Muscle of arm (tissue), 12 donors: ENCODE measurements around the gene IMPDH2. TPM values are rescaled to one million over a fixed set of nuclear protein-coding genes. Genes with fewer than 3 reads are reported as not detected.
"Not testable (repeated sequence)": the region's sequence is repeated elsewhere in the genome, so short reads cannot be mapped to it uniquely, and the experiment has no call there.

Experiments used
- DNase-seq: peaks from one replicate; pipeline ENCODE4 v3.0.0-alpha.2; 2013
- polyA plus RNA-seq, 12 donors: library from polyadenylated mRNA; unstranded; fragments of 120-200 nt; gene quantifications; one replicate each; pipeline ENCODE4 v1.2.1, GENCODE V29; 2013; ENCODE audit not compliant: insufficient read length in 12 of 12

IMPDH2 gene
- polyA plus RNA-seq, 12 donors = 195 to 254 (median 226) TPM; not detected in 1

- no peak for DNase-seq
Observed at GRCh38 chr3:49024449-49024848, 4.7 kb downstream of the IMPDH2 start.

GRCh38 chr3:49023775-49024174 lies 5.4 kb downstream of the IMPDH2 start:
- DNase-seq = no peak

- DNase-seq = no peak
Observed at GRCh38 chr3:49022688-49023171, 6.5 kb downstream of the IMPDH2 start.

GRCh38 chr3:49021813-49022687 lies 7.1 kb downstream of the IMPDH2 start, which contains the start of gene NDUFAF3:
Gene NDUFAF3 (plus strand): TSS chr3:49022121. CDS start chr3:49022145, 24 bp downstream.
- peak; percentile 95 for DNase-seq

- DNase-seq = peak; percentile 99
Observed at GRCh38 chr3:49021213-49021812, 7.9 kb downstream of the IMPDH2 start.

GRCh38 chr3:49020330-49021212 lies 8.6 kb downstream of the IMPDH2 start:
- DNase-seq = no peak

- DNase-seq = no peak
Observed at GRCh38 chr3:49019941-49020329, 9.3 kb downstream of the IMPDH2 start.

GRCh38 chr3:49018707-49019006 lies 10.5 kb downstream of the IMPDH2 start:
- DNase-seq = no peak

- DNase-seq = peak; percentile 69
Observed at GRCh38 chr3:49017971-49018706, 11.1 kb downstream of the IMPDH2 start, which contains the start of gene DALRD3. Gene DALRD3 (minus strand): TSS chr3:49018580. CDS start chr3:49018564, 16 bp downstream.

GRCh38 chr3:49017229-49017970 lies 11.8 kb downstream of the IMPDH2 start:
- DNase-seq = no peak

- DNase-seq = no peak
Observed at GRCh38 chr3:49016414-49017228, 12.6 kb downstream of the IMPDH2 start.

GRCh38 chr3:49015765-49016164 lies 13.4 kb downstream of the IMPDH2 start:
- DNase-seq = no peak

GRCh38 chr3:49015072-49015471 lies 14.1 kb downstream of the IMPDH2 start:
- no peak for DNase-seq

GRCh38 chr3:49013738-49014660 lies 15.2 kb downstream of the IMPDH2 start:
- no peak for DNase-seq

- DNase-seq = no peak
Observed at GRCh38 chr3:49013113-49013737, 16.0 kb downstream of the IMPDH2 start.

GRCh38 chr3:49012441-49013017 lies 16.7 kb downstream of the IMPDH2 start:
- no peak for DNase-seq

- no peak for DNase-seq
Observed at GRCh38 chr3:49009396-49009795, 19.8 kb downstream of the IMPDH2 start.

GRCh38 chr3:49008627-49009026 lies 20.6 kb downstream of the IMPDH2 start:
- not testable (repeated sequence) for DNase-seq
